ENCODE measurements around the gene TPBGL.

The TPBGL gene

DNA sequence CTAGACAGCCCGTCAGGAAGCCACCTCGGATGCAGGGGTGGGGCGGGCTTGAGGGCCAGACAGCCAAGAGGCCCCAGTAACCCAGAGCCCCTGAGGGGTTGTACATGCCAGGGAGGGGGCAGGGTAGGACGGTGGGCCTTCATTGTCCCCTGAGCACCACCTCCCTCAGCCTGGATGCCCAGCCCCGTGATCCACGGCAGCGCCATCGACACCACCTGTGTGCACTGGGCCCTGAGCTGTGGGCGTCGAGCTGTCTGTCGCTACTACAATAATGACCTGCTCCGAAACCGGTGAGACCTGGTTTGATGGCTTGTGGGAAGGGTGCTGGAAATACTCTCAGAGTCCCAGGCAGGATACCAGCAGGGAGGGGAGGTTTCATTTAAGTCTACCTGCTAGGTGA lies 37.4 kb upstream of the TPBGL start:
- TF ChIP-seq, protein P1, sequence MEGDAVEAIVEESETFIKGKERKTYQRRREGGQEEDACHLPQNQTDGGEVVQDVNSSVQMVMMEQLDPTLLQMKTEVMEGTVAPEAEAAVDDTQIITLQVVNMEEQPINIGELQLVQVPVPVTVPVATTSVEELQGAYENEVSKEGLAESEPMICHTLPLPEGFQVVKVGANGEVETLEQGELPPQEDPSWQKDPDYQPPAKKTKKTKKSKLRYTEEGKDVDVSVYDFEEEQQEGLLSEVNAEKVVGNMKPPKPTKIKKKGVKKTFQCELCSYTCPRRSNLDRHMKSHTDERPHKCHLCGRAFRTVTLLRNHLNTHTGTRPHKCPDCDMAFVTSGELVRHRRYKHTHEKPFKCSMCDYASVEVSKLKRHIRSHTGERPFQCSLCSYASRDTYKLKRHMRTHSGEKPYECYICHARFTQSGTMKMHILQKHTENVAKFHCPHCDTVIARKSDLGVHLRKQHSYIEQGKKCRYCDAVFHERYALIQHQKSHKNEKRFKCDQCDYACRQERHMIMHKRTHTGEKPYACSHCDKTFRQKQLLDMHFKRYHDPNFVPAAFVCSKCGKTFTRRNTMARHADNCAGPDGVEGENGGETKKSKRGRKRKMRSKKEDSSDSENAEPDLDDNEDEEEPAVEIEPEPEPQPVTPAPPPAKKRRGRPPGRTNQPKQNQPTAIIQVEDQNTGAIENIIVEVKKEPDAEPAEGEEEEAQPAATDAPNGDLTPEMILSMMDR (IDR thresholded peaks at IDR 0.05): no peak
- no peak for TF ChIP-seq ZFX (IDR thresholded peaks at IDR 0.05; ENCODE audit: borderline replicate concordance)
- no peak overlapping the region for H3K27ac ChIP-seq

GRCh38 chr11:75203641-75204011 lies 36.9 kb upstream of the TPBGL start:
- TF ChIP-seq ZFX (IDR thresholded peaks at IDR 0.05; ENCODE audit: borderline replicate concordance): no peak
- TF ChIP-seq, protein P1 (IDR thresholded peaks at IDR 0.05): no peak
- H3K27ac ChIP-seq: no peak overlapping the region

- no peak for TF ChIP-seq ZFX (IDR thresholded peaks at IDR 0.05; ENCODE audit: borderline replicate concordance)
- TF ChIP-seq, protein P1 (IDR thresholded peaks at IDR 0.05): no peak
- no peak overlapping the region for H3K27ac ChIP-seq
Observed at GRCh38 chr11:75204012-75204674, 36.4 kb upstream of the TPBGL start.

- no peak for TF ChIP-seq ZFX (IDR thresholded peaks at IDR 0.05; ENCODE audit: borderline replicate concordance)
- TF ChIP-seq, protein P1 (IDR thresholded peaks at IDR 0.05): peak; percentile 90
- no peak overlapping the region for H3K27ac ChIP-seq
Observed at GRCh38 chr11:75204685-75205563, 35.6 kb upstream of the TPBGL start.

GRCh38 chr11:75205564-75206020 lies 35.0 kb upstream of the TPBGL start:
- TF ChIP-seq, protein P1 (IDR thresholded peaks at IDR 0.05): no peak
- TF ChIP-seq ZFX (IDR thresholded peaks at IDR 0.05; ENCODE audit: borderline replicate concordance): no peak
- no peak overlapping the region for H3K27ac ChIP-seq

DNA sequence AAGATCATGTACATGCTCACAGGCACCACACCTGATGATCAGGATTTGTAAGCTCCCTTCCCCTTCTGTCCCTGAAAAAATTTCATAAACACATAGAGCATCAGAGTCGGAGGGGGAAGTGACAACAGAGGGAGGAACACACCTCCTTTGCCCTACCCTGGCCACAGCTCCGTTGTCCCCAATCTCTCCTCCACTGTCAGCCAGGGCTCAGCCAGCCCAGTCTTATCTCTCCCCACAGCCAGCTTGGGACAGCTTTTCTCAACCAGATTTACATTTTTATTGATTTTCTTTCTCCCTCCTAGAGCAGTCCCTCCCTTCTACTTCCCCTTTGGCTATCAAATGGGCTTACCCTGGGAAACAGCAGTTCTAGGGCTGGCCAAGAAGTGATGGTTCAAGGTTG lies 32.1 kb upstream of the TPBGL start:
- no peak for TF ChIP-seq ZFX (IDR thresholded peaks at IDR 0.05; ENCODE audit: borderline replicate concordance)
- TF ChIP-seq, protein P1 (IDR thresholded peaks at IDR 0.05): no peak
- no peak overlapping the region for H3K27ac ChIP-seq

DNA sequence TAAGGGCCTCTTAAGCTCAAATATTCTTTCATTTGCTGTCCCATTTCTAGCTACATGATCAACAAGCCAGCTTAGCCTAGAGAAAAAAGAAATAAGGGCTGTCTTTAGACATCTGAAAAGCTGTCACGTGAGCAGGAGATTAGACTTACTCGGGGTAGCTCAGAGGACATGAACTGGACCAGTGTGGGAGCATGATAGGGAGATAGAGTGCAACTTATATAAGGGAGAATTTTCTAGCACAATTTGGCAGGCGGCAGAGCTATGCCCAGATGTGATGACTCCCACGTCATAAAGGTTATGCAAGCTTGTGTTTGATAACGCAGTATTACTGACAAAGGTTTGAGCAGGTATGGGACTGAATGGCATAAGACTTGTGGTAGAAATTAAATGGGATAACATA lies 28.2 kb upstream of the TPBGL start:
- no peak for TF ChIP-seq ZFX (IDR thresholded peaks at IDR 0.05; ENCODE audit: borderline replicate concordance)
- TF ChIP-seq, protein P1 (IDR thresholded peaks at IDR 0.05): no peak
- H3K27ac ChIP-seq: no peak overlapping the region
